Mucosa of rectum (tissue), 2 donors: Measurements from ENCODE around the gene RAB35.

Experiments used
- H3K27ac ChIP-seq, 2 donors: one replicate each; pipeline ENCODE4 v1.7.0; 2013; ENCODE audit warnings: inconsistent platforms in 2 of 2, low read depth in 2 of 2, low read length in 2 of 2
- H3K27me3 ChIP-seq, 2 donors: one replicate each; pipeline ENCODE4 v1.7.0; 2013; ENCODE audit warnings: low read length in 2 of 2; ENCODE audit not compliant: control insufficient read depth in 2 of 2, insufficient read depth in 2 of 2
- H3K36me3 ChIP-seq, 2 donors: one replicate each; pipeline ENCODE4 v1.7.0; 2013; ENCODE audit warnings: low read length in 2 of 2; ENCODE audit not compliant: control insufficient read depth in 2 of 2, insufficient read depth in 2 of 2
- H3K4me1 ChIP-seq, 2 donors: one replicate each; pipeline ENCODE4 v1.7.0; 2013; ENCODE audit warnings: low read length in 2 of 2, mild to moderate bottlenecking in 1 of 2; ENCODE audit not compliant: control insufficient read depth in 2 of 2, insufficient read depth in 2 of 2
- H3K4me3 ChIP-seq, 2 donors: one replicate each; pipeline ENCODE4 v1.7.0; 2013; ENCODE audit warnings: low read length in 2 of 2
- H3K9ac ChIP-seq, 2 donors: one replicate each; pipeline ENCODE4 v1.7.0; 2013; ENCODE audit warnings: low read length in 2 of 2, low read depth in 1 of 2, mild to moderate bottlenecking in 1 of 2
- H3K9me3 ChIP-seq, 2 donors: one replicate each; pipeline ENCODE4 v1.7.0; 2013; ENCODE audit warnings: low read length in 2 of 2; ENCODE audit not compliant: control insufficient read depth in 2 of 2
- donor health status: healthy.
- donor health status: Normal muscosa, but diverticular disease.

Gene RAB35

DNA sequence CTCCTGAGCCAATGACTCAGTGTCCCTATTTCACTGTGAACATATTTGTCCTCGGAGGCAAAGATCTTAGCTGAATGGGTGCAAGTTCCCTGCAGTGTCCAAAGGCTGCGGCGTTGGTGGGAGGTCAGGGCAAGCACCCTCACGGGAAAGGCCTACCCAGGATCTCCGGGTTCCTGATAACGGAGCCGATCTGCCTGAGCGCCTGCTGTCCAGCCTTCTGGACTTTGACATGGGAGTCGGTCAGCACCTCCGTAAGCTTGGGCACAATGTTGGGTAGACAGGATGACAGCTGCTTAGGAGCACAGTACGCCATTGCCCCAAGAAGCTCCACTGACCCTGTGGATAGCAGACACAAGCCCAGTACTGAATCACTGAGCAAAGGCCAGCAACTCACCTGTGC lies 31.5 kb upstream of the RAB35 start:
- H3K27me3 ChIP-seq = no peaks in the 10 kb centered on the region
- H3K9me3 ChIP-seq = no peaks in the 10 kb centered on the region
- no peak overlapping the region for H3K4me3 ChIP-seq
- H3K36me3 ChIP-seq = peaks cover 73 to 74% of the 10 kb centered on the region in 2 donors
- no peak overlapping the region for H3K27ac ChIP-seq
- no peak overlapping the region for H3K9ac ChIP-seq
- no peaks in the 10 kb centered on the region for H3K4me1 ChIP-seq

- Histone ChIP-seq H3K27me3 (no peaks in the 10 kb centered on the region), H3K27ac (no peak overlapping the region), H3K36me3 (peaks cover 86 to 88% of the 10 kb centered on the region in 2 donors), H3K4me3 (no peak overlapping the region), H3K9ac (no peak overlapping the region), H3K9me3 (no peaks in the 10 kb centered on the region), H3K4me1 (no peaks in the 10 kb centered on the region)
These were observed 28.6 kb upstream of the RAB35 start for GRCh38 chr12:120145164-120145563.

DNA sequence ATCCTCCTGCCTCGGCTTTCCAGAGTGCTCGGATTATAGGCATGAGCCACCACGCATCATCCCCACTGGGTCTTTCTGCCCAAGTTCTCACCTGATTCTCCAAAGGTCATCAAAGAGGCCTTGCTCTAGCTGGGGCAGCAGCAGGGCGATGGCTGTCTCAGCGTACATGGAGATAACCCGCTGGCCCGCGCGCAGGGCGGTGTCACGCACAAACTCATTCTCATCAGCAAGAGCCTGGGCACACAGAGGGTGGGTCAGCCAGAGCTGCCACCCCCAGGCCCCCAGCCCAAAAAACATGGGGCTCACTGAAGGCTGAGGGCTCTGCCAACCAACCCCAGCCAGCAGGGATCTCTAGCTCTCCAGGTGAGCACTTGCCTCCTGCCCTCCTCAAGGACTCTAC lies 27.7 kb upstream of the RAB35 start:
- Histone ChIP-seq H3K4me1 (no peaks in the 10 kb centered on the region), H3K9ac (no peak overlapping the region), H3K27me3 (no peaks in the 10 kb centered on the region), H3K27ac (no peak overlapping the region), H3K36me3 (peaks cover 86 to 87% of the 10 kb centered on the region in 2 donors), H3K9me3 (no peaks in the 10 kb centered on the region), H3K4me3 (no peak overlapping the region)

DNA sequence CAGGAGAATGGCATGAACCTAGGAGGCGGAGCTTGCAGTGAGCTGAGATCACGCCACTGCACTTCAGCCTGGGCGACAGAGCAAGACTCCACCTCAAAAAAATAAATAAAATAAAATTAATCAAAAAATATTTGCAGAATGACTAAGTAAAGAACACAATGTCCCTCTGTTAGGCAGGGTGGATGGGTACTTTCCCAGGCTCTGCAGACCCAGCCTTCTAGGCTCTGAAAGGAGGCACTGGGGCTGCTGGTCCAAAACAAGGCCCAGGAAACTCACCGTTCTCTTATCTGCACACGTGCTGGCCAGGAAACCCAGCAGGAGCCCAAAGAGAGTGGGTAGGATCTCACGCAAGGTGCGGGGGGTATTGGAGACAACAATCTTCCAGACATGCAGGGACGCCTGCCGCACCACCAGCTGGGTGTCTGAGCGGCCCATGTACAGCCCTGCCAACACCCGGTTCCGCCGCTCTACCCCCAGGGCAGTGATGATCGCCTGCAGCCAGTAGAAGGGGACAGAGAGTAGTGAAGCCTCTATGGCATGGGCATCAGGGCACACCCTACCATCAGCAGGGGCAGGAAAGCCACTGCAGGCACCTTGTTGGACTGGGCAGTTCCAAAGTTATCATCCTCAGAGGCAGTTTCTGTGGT lies 25.8 kb upstream of the RAB35 start:
- H3K4me1 ChIP-seq = no peaks in the 10 kb centered on the region
- H3K36me3 ChIP-seq = peaks cover 83 to 84% of the 10 kb centered on the region in 2 donors
- no peak overlapping the region for H3K4me3 ChIP-seq
- H3K9ac ChIP-seq = no peak overlapping the region
- H3K27ac ChIP-seq = no peak overlapping the region
- no peaks in the 10 kb centered on the region for H3K27me3 ChIP-seq
- H3K9me3 ChIP-seq = no peaks in the 10 kb centered on the region

DNA sequence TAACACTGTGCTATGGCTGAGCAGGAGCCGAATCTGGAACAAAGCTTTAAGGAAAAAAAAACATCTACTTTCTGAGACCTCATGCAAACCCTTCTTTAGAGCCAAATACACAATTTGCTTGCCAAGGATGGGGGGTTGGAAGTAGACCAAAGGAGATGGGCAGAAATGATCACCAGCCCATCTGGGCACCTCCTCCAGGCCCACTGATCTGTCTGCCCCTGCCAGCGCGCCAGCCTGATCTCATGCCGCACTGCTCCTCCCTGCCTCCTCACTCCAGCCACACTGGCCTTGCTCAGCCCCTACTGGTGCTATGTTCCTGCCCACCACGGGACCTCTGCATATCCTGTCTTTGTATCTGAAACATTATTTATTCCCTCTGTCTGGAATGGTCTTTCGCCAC lies 24.8 kb upstream of the RAB35 start:
- no peak overlapping the region for H3K9ac ChIP-seq
- no peak overlapping the region for H3K4me3 ChIP-seq
- peaks cover 84% of the 10 kb centered on the region in 2 donors for H3K36me3 ChIP-seq
- H3K27ac ChIP-seq = no peak overlapping the region
- H3K9me3 ChIP-seq = no peaks in the 10 kb centered on the region
- no peaks in the 10 kb centered on the region for H3K4me1 ChIP-seq
- no peaks in the 10 kb centered on the region for H3K27me3 ChIP-seq

DNA sequence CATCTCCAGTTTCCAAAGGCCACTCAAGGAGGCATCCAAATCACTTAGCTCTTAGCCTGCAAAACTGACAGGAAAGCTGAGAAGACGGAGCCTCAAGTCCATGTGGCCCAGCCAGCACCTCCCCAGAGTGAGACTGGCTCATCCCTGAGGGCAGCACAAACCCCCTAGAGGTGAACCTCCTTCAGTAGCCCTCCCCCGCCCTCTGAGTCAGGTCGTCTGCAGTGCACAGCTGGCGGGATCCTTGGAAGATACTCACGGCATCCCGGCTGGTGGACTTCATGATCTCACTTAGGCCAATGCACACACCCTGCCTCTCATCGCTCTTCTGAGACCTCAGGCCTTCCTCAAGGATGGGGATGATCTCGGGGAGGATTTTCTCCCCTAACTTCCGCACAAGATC lies 24.1 kb upstream of the RAB35 start:
- H3K36me3 ChIP-seq = peaks cover 86 to 91% of the 10 kb centered on the region in 2 donors
- H3K4me1 ChIP-seq = no peaks in the 10 kb centered on the region
- H3K27me3 ChIP-seq = no peaks in the 10 kb centered on the region
- no peak overlapping the region for H3K4me3 ChIP-seq
- no peaks in the 10 kb centered on the region for H3K9me3 ChIP-seq
- H3K27ac ChIP-seq = no peak overlapping the region
- H3K9ac ChIP-seq = no peak overlapping the region

- Histone ChIP-seq H3K27me3 (no peaks in the 10 kb centered on the region), H3K4me3 (no peak overlapping the region), H3K9ac (no peak overlapping the region), H3K4me1 (no peaks in the 10 kb centered on the region), H3K36me3 (peaks cover 83 to 88% of the 10 kb centered on the region in 2 donors), H3K27ac (no peak overlapping the region), H3K9me3 (no peaks in the 10 kb centered on the region)
These were observed 23.4 kb upstream of the RAB35 start for GRCh38 chr12:120139958-120140357.

- Histone ChIP-seq H3K36me3 (peaks cover 86 to 89% of the 10 kb centered on the region in 2 donors), H3K9me3 (no peaks in the 10 kb centered on the region), H3K4me3 (no peak overlapping the region), H3K9ac (no peak overlapping the region), H3K4me1 (no peaks in the 10 kb centered on the region), H3K27me3 (no peaks in the 10 kb centered on the region), H3K27ac (no peak overlapping the region)
These were observed 21.8 kb upstream of the RAB35 start for GRCh38 chr12:120138366-120138765.

DNA sequence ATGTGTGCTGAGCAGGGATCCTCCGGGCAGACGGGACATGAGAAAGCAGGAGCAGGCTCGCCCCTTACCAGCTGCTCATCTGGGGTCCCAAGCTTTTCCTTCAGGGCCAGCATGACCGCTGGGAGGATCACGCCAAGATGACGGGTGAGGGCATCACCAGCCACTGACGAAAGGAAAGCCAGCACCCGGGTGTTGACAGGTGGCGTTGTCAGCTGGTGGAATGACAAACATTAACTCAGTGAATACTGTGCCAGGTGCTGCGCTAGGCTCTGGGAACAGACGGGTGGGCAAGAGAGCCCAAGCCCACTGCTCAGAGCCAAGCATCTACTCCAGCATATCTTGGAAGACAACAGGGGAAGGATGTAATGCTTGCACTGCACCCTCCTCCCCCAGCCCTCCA lies 21.3 kb upstream of the RAB35 start:
- H3K4me1 ChIP-seq = no peaks in the 10 kb centered on the region
- no peaks in the 10 kb centered on the region for H3K27me3 ChIP-seq
- no peaks in the 10 kb centered on the region for H3K9me3 ChIP-seq
- peaks cover 88 to 93% of the 10 kb centered on the region in 2 donors for H3K36me3 ChIP-seq
- no peak overlapping the region for H3K4me3 ChIP-seq
- no peak overlapping the region for H3K27ac ChIP-seq
- H3K9ac ChIP-seq = no peak overlapping the region

DNA sequence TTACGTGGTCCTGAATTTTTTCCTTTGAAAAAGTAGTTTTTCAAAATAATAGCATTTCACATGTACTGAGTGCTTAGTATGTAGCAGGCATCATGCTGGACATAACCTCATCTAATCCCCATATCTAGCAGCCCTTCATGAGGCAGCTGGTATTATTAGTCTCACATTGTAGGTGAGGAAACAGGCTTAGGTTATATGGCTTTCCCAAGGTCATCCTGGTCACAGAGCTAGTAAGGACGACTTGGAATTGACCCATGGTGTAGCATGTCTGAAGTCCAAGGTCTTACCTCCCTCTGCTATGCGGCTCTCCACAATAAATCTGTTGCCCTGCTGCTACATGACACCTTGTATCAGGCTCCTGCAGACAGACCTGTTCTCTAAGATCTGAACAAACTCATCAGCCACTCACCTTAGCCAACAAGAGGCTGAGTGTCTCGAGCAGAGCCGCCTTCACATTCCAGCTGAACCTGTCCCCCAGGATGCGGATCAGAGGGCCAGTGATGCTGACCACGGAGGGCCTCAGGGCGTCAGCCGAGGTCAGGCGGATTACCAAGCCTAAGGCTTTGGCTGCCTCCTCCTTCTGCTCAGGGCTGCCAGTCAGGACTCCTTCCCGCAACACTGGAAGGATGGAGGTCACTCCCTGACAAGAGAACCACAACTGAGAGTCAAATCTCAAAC lies 19.7 kb upstream of the RAB35 start:
- H3K9me3 ChIP-seq = no peaks in the 10 kb centered on the region
- no peaks in the 10 kb centered on the region for H3K27me3 ChIP-seq
- no peaks in the 10 kb centered on the region for H3K4me1 ChIP-seq
- H3K4me3 ChIP-seq = no peak overlapping the region
- H3K36me3 ChIP-seq = peaks cover 89 to 94% of the 10 kb centered on the region in 2 donors
- H3K9ac ChIP-seq = no peak overlapping the region
- H3K27ac ChIP-seq = no peak overlapping the region
